ENCODE measurements around the gene ZNF672.

The ZNF672 gene

GRCh38 chr1:248850536-248851251 is 12.7 kb downstream of the ZNF672 start:
- Histone ChIP-seq H3K4me3 (ENCODE audit: low read length) (no peak overlapping the region), H3K4me1 (ENCODE audit: insufficient read depth, low read length) (no peaks in the 10 kb centered on the region), H3K36me3 (ENCODE audit: insufficient read depth, low read depth, low read length) (peaks cover 70% of the 10 kb centered on the region)

GRCh38 chr1:248851390-248851789 is 13.4 kb downstream of the ZNF672 start:
- Histone ChIP-seq H3K27ac (ENCODE audit: low read length) (no peak overlapping the region), H3K9me3 (ENCODE audit: insufficient read depth, low read depth, low read length) (no peaks in the 10 kb centered on the region), H3K36me3 (ENCODE audit: insufficient read depth, low read depth, low read length) (peaks cover 70% of the 10 kb centered on the region), H3K4me3 (ENCODE audit: low read length) (no peak overlapping the region), H3K27me3 (ENCODE audit: insufficient read depth, low read length) (no peaks in the 10 kb centered on the region), H3K4me1 (ENCODE audit: insufficient read depth, low read length) (no peaks in the 10 kb centered on the region), H3K9ac (ENCODE audit: low read depth, low read length) (no peak overlapping the region)

More at GRCh38 chr1:248850536-248851251, 12.7 kb downstream of the ZNF672 start:
- Histone ChIP-seq H3K27ac (ENCODE audit: low read length) (no peak overlapping the region), H3K9me3 (ENCODE audit: insufficient read depth, low read depth, low read length) (no peaks in the 10 kb centered on the region), H3K9ac (ENCODE audit: low read depth, low read length) (no peak overlapping the region), H3K27me3 (ENCODE audit: insufficient read depth, low read length) (no peaks in the 10 kb centered on the region)

GRCh38 chr1:248852481-248853405 is 14.7 kb downstream of the ZNF672 start:
- Histone ChIP-seq H3K27me3 (ENCODE audit: insufficient read depth, low read length) (no peaks in the 10 kb centered on the region), H3K9ac (ENCODE audit: low read depth, low read length) (no peak overlapping the region), H3K4me3 (ENCODE audit: low read length) (no peak overlapping the region), H3K27ac (ENCODE audit: low read length) (no peak overlapping the region), H3K4me1 (ENCODE audit: insufficient read depth, low read length) (no peaks in the 10 kb centered on the region; the same call in 1 of the 2 replicates), H3K36me3 (ENCODE audit: insufficient read depth, low read depth, low read length) (peaks cover 61% of the 10 kb centered on the region), H3K9me3 (ENCODE audit: insufficient read depth, low read depth, low read length) (no peaks in the 10 kb centered on the region)

- Histone ChIP-seq H3K27ac (ENCODE audit: low read length) (no peak overlapping the region), H3K4me1 (ENCODE audit: insufficient read depth, low read length) (no peaks in the 10 kb centered on the region; the same call in 1 of the 2 replicates), H3K4me3 (ENCODE audit: low read length) (no peak overlapping the region), H3K27me3 (ENCODE audit: insufficient read depth, low read length) (no peaks in the 10 kb centered on the region), H3K9me3 (ENCODE audit: insufficient read depth, low read depth, low read length) (no peaks in the 10 kb centered on the region), H3K9ac (ENCODE audit: low read depth, low read length) (no peak overlapping the region), H3K36me3 (ENCODE audit: insufficient read depth, low read depth, low read length) (peaks cover 58% of the 10 kb centered on the region)
Observed at GRCh38 chr1:248853663-248854375, 15.8 kb downstream of the ZNF672 start.

- H3K4me3 ChIP-seq (ENCODE audit: low read length): no peak overlapping the region
- peaks cover 5% of the 10 kb centered on the region; the same call in 1 of the 2 replicates for H3K4me1 ChIP-seq (ENCODE audit: insufficient read depth, low read length)
- 0 out of 2 replicates have a peak, but pooled peaks cover 2% of the 10 kb centered on the region for H3K27me3 ChIP-seq (ENCODE audit: insufficient read depth, low read length)
- no peak overlapping the region for H3K9ac ChIP-seq (ENCODE audit: low read depth, low read length)
- no peak overlapping the region for H3K27ac ChIP-seq (ENCODE audit: low read length)
- H3K9me3 ChIP-seq (ENCODE audit: insufficient read depth, low read depth, low read length): no peaks in the 10 kb centered on the region
- H3K36me3 ChIP-seq (ENCODE audit: insufficient read depth, low read depth, low read length): peaks cover 40% of the 10 kb centered on the region
Observed at GRCh38 chr1:248855580-248855979, 17.6 kb downstream of the ZNF672 start.

GRCh38 chr1:248856176-248856575 is 18.2 kb downstream of the ZNF672 start:
- no peak overlapping the region for H3K27ac ChIP-seq (ENCODE audit: low read length)

GRCh38 chr1:248857201-248857600 is 19.2 kb downstream of the ZNF672 start:
- Histone ChIP-seq H3K9me3 (ENCODE audit: insufficient read depth, low read depth, low read length) (no peaks in the 10 kb centered on the region), H3K4me1 (ENCODE audit: insufficient read depth, low read length) (peaks cover 5% of the 10 kb centered on the region; the same call in 1 of the 2 replicates), H3K36me3 (ENCODE audit: insufficient read depth, low read depth, low read length) (peaks cover 33% of the 10 kb centered on the region), H3K27me3 (ENCODE audit: insufficient read depth, low read length) (peaks cover 18% of the 10 kb centered on the region), H3K4me3 (ENCODE audit: low read length) (peak overlapping the region; percentile 78), H3K9ac (ENCODE audit: low read depth, low read length) (peak overlapping the region; percentile 89), H3K27ac (ENCODE audit: low read length) (no peak overlapping the region)

More at GRCh38 chr1:248856176-248856575, 18.2 kb downstream of the ZNF672 start:
- no peak overlapping the region for H3K9ac ChIP-seq (ENCODE audit: low read depth, low read length)
- H3K27me3 ChIP-seq (ENCODE audit: insufficient read depth, low read length): peaks cover 8% of the 10 kb centered on the region
- H3K9me3 ChIP-seq (ENCODE audit: insufficient read depth, low read depth, low read length): no peaks in the 10 kb centered on the region
- peaks cover 40% of the 10 kb centered on the region for H3K36me3 ChIP-seq (ENCODE audit: insufficient read depth, low read depth, low read length)
- no peak overlapping the region for H3K4me3 ChIP-seq (ENCODE audit: low read length)
- H3K4me1 ChIP-seq (ENCODE audit: insufficient read depth, low read length): peaks cover 5% of the 10 kb centered on the region; the same call in 1 of the 2 replicates

GRCh38 chr1:248857749-248858095 is 19.7 kb downstream of the ZNF672 start:
- Histone ChIP-seq H3K9me3 (ENCODE audit: insufficient read depth, low read depth, low read length) (no peaks in the 10 kb centered on the region), H3K36me3 (ENCODE audit: insufficient read depth, low read depth, low read length) (peaks cover 33% of the 10 kb centered on the region), H3K4me1 (ENCODE audit: insufficient read depth, low read length) (peaks cover 5% of the 10 kb centered on the region; the same call in 1 of the 2 replicates), H3K9ac (ENCODE audit: low read depth, low read length) (peak overlapping the region; percentile 89), H3K4me3 (ENCODE audit: low read length) (peak overlapping the region; percentile 78), H3K27me3 (ENCODE audit: insufficient read depth, low read length) (peaks cover 24% of the 10 kb centered on the region), H3K27ac (ENCODE audit: low read length) (no peak overlapping the region)

- H3K27ac ChIP-seq (ENCODE audit: low read length): peak overlapping the region; percentile 36
- peak overlapping the region; percentile 89 for H3K9ac ChIP-seq (ENCODE audit: low read depth, low read length)
- peak overlapping the region; percentile 78 for H3K4me3 ChIP-seq (ENCODE audit: low read length)
- H3K36me3 ChIP-seq (ENCODE audit: insufficient read depth, low read depth, low read length): peaks cover 31% of the 10 kb centered on the region
- peaks cover 29% of the 10 kb centered on the region for H3K27me3 ChIP-seq (ENCODE audit: insufficient read depth, low read length)
- H3K4me1 ChIP-seq (ENCODE audit: insufficient read depth, low read length): peaks cover 5% of the 10 kb centered on the region; the same call in 1 of the 2 replicates
- no peaks in the 10 kb centered on the region for H3K9me3 ChIP-seq (ENCODE audit: insufficient read depth, low read depth, low read length)
Observed at GRCh38 chr1:248858096-248858890, 20.3 kb downstream of the ZNF672 start.

- H3K36me3 ChIP-seq (ENCODE audit: insufficient read depth, low read depth, low read length): peaks cover 22% of the 10 kb centered on the region
- peaks cover 38% of the 10 kb centered on the region for H3K27me3 ChIP-seq (ENCODE audit: insufficient read depth, low read length)
- peak within 1 kb of the TSS; percentile 78 for H3K4me3 ChIP-seq (ENCODE audit: low read length)
- peak within 1 kb of the TSS; percentile 36 for H3K27ac ChIP-seq (ENCODE audit: low read length)
- peak within 1 kb of the TSS; percentile 89 for H3K9ac ChIP-seq (ENCODE audit: low read depth, low read length)
- peaks cover 5% of the 10 kb centered on the region; the same call in 1 of the 2 replicates for H3K4me1 ChIP-seq (ENCODE audit: insufficient read depth, low read length)
- no peaks in the 10 kb centered on the region for H3K9me3 ChIP-seq (ENCODE audit: insufficient read depth, low read depth, low read length)
Observed at GRCh38 chr1:248858891-248859889, 21.2 kb downstream of the ZNF672 start, which contains the start of gene ZNF692. TSS of gene ZNF692 (minus strand) at chr1:248859085. CDS start at chr1:248858309, 776 bp downstream.
